MG63 (cell line): ENCODE measurements around the gene RHBDF2. TPM values are rescaled to one million over a fixed set of nuclear protein-coding genes. Genes with fewer than 3 reads are reported as not detected.

Experiments
- DNase-seq: peaks from one replicate; pipeline ENCODE4 v3.0.0-alpha.2; 2020
- H3K27me3 ChIP-seq: fragments of 250-450 bp; sonication (Bioruptor Pico); 2 replicates; pipeline ENCODE4 v1.5.1; 2020; ENCODE audit warnings: mild to moderate bottlenecking, moderate library complexity
- H3K36me3 ChIP-seq: fragments of 250-450 bp; sonication (Bioruptor Pico); 2 replicates; pipeline ENCODE4 v1.5.1; 2020; ENCODE audit warnings: mild to moderate bottlenecking, moderate library complexity
- H3K4me3 ChIP-seq: fragments of 250-450 bp; sonication (Bioruptor Pico); 2 replicates; pipeline ENCODE4 v1.5.1; 2020; ENCODE audit warnings: mild to moderate bottlenecking, moderate library complexity
- H3K9me3 ChIP-seq: fragments of 250-450 bp; sonication (Bioruptor Pico); 2 replicates; pipeline ENCODE4 v1.5.1; 2020; ENCODE audit warnings: mild to moderate bottlenecking, moderate library complexity
- total RNA-seq: library from RNA; depleted of rRNA; stranded (reverse); fragments of >200 nt; shearing (Covaris generic); gene quantifications from 2 replicates; pipeline ENCODE4 v1.2.3, GENCODE V29; 2014; ENCODE audit warnings: low replicate concordance

Gene RHBDF2
- total RNA-seq, 1 experiment from 2014 or later, result 20.9 TPM

GRCh38 chr17:76499267-76499667 is 2.0 kb downstream of the RHBDF2 start:
- Histone ChIP-seq H3K9me3 (no peaks in the 10 kb centered on the region), H3K36me3 (peaks cover 5% of the 10 kb centered on the region; the same call in 1 of the 2 replicates), H3K4me3 (peak overlapping the region; percentile 62; the same call in 1 of the 2 replicates), H3K27me3 (no peaks in the 10 kb centered on the region)
- peak; percentile 59 for DNase-seq

GRCh38 chr17:76498876-76499251 is 2.4 kb downstream of the RHBDF2 start:
- DNase-seq, result no peak
- H3K9me3 ChIP-seq, result no peaks in the 10 kb centered on the region
- H3K4me3 ChIP-seq, result no peak overlapping the region; the same call in 1 of the 2 replicates
- H3K27me3 ChIP-seq, result no peaks in the 10 kb centered on the region
- peaks cover 5% of the 10 kb centered on the region; the same call in 1 of the 2 replicates for H3K36me3 ChIP-seq

- peaks cover 5% of the 10 kb centered on the region; the same call in 1 of the 2 replicates for H3K36me3 ChIP-seq
- H3K27me3 ChIP-seq, result no peaks in the 10 kb centered on the region
- H3K4me3 ChIP-seq, result no peak overlapping the region
- DNase-seq, result peak; percentile 84
- no peaks in the 10 kb centered on the region for H3K9me3 ChIP-seq
Observed at GRCh38 chr17:76497979-76498875, 3.0 kb downstream of the RHBDF2 start.

- Histone ChIP-seq H3K9me3 (no peaks in the 10 kb centered on the region), H3K36me3 (peaks cover 5% of the 10 kb centered on the region; the same call in 1 of the 2 replicates), H3K4me3 (no peak overlapping the region), H3K27me3 (no peaks in the 10 kb centered on the region)
- DNase-seq, result no peak
Observed at GRCh38 chr17:76497699-76497978, 3.6 kb downstream of the RHBDF2 start.

GRCh38 chr17:76496464-76496863 is 4.8 kb downstream of the RHBDF2 start:
- Histone ChIP-seq H3K27me3 (no peaks in the 10 kb centered on the region), H3K4me3 (no peak overlapping the region), H3K9me3 (no peaks in the 10 kb centered on the region), H3K36me3 (peaks cover 5% of the 10 kb centered on the region; the same call in 1 of the 2 replicates)
- DNase-seq, result no peak

- no peaks in the 10 kb centered on the region for H3K27me3 ChIP-seq
- H3K36me3 ChIP-seq, result peaks cover 5% of the 10 kb centered on the region; the same call in 1 of the 2 replicates
- H3K4me3 ChIP-seq, result no peak overlapping the region
- peak; percentile 42 for DNase-seq
- no peaks in the 10 kb centered on the region for H3K9me3 ChIP-seq
Observed at GRCh38 chr17:76495663-76496400, 5.4 kb downstream of the RHBDF2 start.

- H3K9me3 ChIP-seq, result no peaks in the 10 kb centered on the region
- H3K36me3 ChIP-seq, result peaks cover 3% of the 10 kb centered on the region; the same call in 1 of the 2 replicates
- H3K4me3 ChIP-seq, result no peak overlapping the region
- DNase-seq, result no peak
- no peaks in the 10 kb centered on the region for H3K27me3 ChIP-seq
Observed at GRCh38 chr17:76493505-76494167, 7.6 kb downstream of the RHBDF2 start.

GRCh38 chr17:76492989-76493501 is 8.2 kb downstream of the RHBDF2 start:
- Histone ChIP-seq H3K36me3 (peaks cover 3% of the 10 kb centered on the region; the same call in 1 of the 2 replicates), H3K9me3 (no peaks in the 10 kb centered on the region), H3K4me3 (no peak overlapping the region), H3K27me3 (no peaks in the 10 kb centered on the region)
- DNase-seq, result peak; percentile 80

GRCh38 chr17:76492123-76492988 is 8.9 kb downstream of the RHBDF2 start:
- H3K36me3 ChIP-seq, result peaks cover 7% of the 10 kb centered on the region; the same call in 1 of the 2 replicates
- H3K4me3 ChIP-seq, result no peak overlapping the region
- no peak for DNase-seq
- no peaks in the 10 kb centered on the region for H3K27me3 ChIP-seq
- H3K9me3 ChIP-seq, result no peaks in the 10 kb centered on the region

- Histone ChIP-seq H3K4me3 (no peak overlapping the region), H3K27me3 (no peaks in the 10 kb centered on the region), H3K36me3 (peaks cover 8% of the 10 kb centered on the region; the same call in 1 of the 2 replicates), H3K9me3 (no peaks in the 10 kb centered on the region)
- DNase-seq, result no peak
Observed at GRCh38 chr17:76491271-76492122, 9.7 kb downstream of the RHBDF2 start.

GRCh38 chr17:76490112-76490710 is 11.0 kb downstream of the RHBDF2 start:
- H3K27me3 ChIP-seq, result no peaks in the 10 kb centered on the region
- H3K9me3 ChIP-seq, result no peaks in the 10 kb centered on the region
- no peak for DNase-seq
- no peak overlapping the region for H3K4me3 ChIP-seq
- peaks cover 7% of the 10 kb centered on the region for H3K36me3 ChIP-seq

GRCh38 chr17:76487451-76488192 is 13.6 kb downstream of the RHBDF2 start:
- Histone ChIP-seq H3K4me3 (no peak overlapping the region), H3K9me3 (no peaks in the 10 kb centered on the region), H3K27me3 (no peaks in the 10 kb centered on the region), H3K36me3 (peaks cover 5% of the 10 kb centered on the region)
- DNase-seq, result no peak

- no peaks in the 10 kb centered on the region for H3K27me3 ChIP-seq
- H3K36me3 ChIP-seq, result peaks cover 5% of the 10 kb centered on the region
- no peaks in the 10 kb centered on the region for H3K9me3 ChIP-seq
- no peak overlapping the region for H3K4me3 ChIP-seq
- no peak for DNase-seq
Observed at GRCh38 chr17:76485569-76485968, 15.7 kb downstream of the RHBDF2 start.

GRCh38 chr17:76484228-76484725 is 16.9 kb downstream of the RHBDF2 start:
- Histone ChIP-seq H3K4me3 (no peak overlapping the region), H3K36me3 (peaks cover 5% of the 10 kb centered on the region), H3K27me3 (no peaks in the 10 kb centered on the region), H3K9me3 (no peaks in the 10 kb centered on the region)
- DNase-seq, result no peak
